ENCODE results near the gene TBCA.

GRCh38 chr5:77669677-77670076 is 106.5 kb downstream of the TBCA start:
- TF ChIP-seq, protein P1, sequence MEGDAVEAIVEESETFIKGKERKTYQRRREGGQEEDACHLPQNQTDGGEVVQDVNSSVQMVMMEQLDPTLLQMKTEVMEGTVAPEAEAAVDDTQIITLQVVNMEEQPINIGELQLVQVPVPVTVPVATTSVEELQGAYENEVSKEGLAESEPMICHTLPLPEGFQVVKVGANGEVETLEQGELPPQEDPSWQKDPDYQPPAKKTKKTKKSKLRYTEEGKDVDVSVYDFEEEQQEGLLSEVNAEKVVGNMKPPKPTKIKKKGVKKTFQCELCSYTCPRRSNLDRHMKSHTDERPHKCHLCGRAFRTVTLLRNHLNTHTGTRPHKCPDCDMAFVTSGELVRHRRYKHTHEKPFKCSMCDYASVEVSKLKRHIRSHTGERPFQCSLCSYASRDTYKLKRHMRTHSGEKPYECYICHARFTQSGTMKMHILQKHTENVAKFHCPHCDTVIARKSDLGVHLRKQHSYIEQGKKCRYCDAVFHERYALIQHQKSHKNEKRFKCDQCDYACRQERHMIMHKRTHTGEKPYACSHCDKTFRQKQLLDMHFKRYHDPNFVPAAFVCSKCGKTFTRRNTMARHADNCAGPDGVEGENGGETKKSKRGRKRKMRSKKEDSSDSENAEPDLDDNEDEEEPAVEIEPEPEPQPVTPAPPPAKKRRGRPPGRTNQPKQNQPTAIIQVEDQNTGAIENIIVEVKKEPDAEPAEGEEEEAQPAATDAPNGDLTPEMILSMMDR (conservative IDR thresholded peaks at IDR 0.05; ENCODE audit: low read length), result no peak
- TF ChIP-seq EZH2phosphoT487 (IDR thresholded peaks at IDR 0.05; ENCODE audit: borderline replicate concordance), result no peak
